ENCODE results near the gene SEC23A. TPM values are rescaled to one million over a fixed set of nuclear protein-coding genes. Genes with fewer than 3 reads are reported as not detected.

The SEC23A gene
- total and polyA plus RNA-seq, 2 of the 8 experiments (the other 6 are each of a cell fraction or from before 2014, with no cell fraction given): 30.9 to 58.2 TPM

DNA sequence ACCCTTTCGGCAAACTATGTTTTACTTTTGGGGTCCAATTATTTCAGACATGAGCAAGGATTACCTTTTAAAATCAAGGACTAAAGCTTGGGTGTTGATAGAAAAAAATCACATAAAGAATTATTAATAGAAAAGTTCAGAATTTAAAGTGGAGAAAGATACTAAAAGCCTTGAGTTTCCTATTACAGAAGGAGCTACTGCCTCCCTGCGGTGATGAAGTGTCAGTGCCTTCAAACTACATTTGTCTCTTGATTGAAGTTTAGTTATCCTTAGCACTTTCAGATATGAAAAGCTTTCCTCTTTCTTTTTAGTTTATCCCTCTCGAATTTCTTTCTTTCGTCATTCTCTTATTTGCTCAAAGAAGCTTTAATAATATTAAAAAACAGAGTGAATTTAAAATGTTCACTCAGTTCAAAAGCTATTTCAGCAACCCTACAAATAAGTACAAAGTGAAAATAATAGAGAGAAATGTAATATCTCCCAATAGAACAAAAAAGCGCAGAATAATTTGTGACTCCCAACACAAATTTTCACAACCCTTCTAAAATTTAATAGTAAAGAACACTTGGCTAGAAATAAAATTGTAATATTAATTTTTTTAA is 87.6 kb downstream of the SEC23A start:
- H3K4me2 ChIP-seq (ENCODE audit: insufficient read depth in 1 of 2, low read depth in 2 of 2, low read length in 2 of 2): no peak overlapping the region
- H2BK15ac ChIP-seq (ENCODE audit: low read length): no peak overlapping the region
- no peak overlapping the region for H2BK5ac ChIP-seq (ENCODE audit: low read depth, low read length)
- no peaks in the 10 kb centered on the region for H3K79me2 ChIP-seq (ENCODE audit: control insufficient read depth in 1 of 2, insufficient read depth in 2 of 2, low read length in 2 of 2)
- POLR2A ChIA-PET (ENCODE audit: partially characterized antibody): interaction anchor here (0.6 to 1.4 kb wide), 3 partner anchors 160 to 417 kb away, joined by 3 read pairs; partner anchors contain the start of gene PNN
- no peak overlapping the region for H3K27ac ChIP-seq (ENCODE audit: low read depth, low read length)
- WGBS, 2 experiments (ENCODE audit: extremely low coverage in 1 of 2, insufficient coverage in 1 of 2, insufficient read length in 1 of 2, insufficient replicate concordance in 2 of 2, low coverage in 1 of 2, low lambda C conversion rate in 2 of 2, missing lambda C conversion rate in 1 of 2): 35% methylated on average over 5 of the region's 5 CpGs; no CpG with 5 or more reads in 1 of the 2 experiments
- H3K18ac ChIP-seq (ENCODE audit: extremely low read depth, low read length): no peak overlapping the region
- H3K23ac ChIP-seq (ENCODE audit: insufficient read length): no peak overlapping the region
- no peaks in the 10 kb centered on the region for H3K9me3 ChIP-seq (ENCODE audit: insufficient read depth in 2 of 2, low read depth in 1 of 2, low read length in 1 of 2)
- H4K8ac ChIP-seq (ENCODE audit: extremely low read depth, insufficient read depth, low read length): no peak overlapping the region
- CTCF ChIA-PET (ENCODE audit: partially characterized antibody): interaction anchor here (0.6 to 3.9 kb wide), 43 partner anchors 9 to 807 kb away, joined by 3 to 49 read pairs (median 4); no protein-coding TSS in a partner anchor
- DNase-seq (ENCODE audit: low read depth in 1 of 2, low spot score in 2 of 2) (no peak), FAIRE-seq (peak; percentile 87)
- no peaks in the 10 kb centered on the region for H4K20me1 ChIP-seq (replicated peaks in 1 of 2; ENCODE audit: control insufficient read depth in 1 of 2, insufficient read depth in 2 of 2, low read length in 2 of 2)
- no peak overlapping the region for H3K56ac ChIP-seq (replicated peaks; ENCODE audit: insufficient read length, low read depth, low read length)
- no peak overlapping the region for H3K4ac ChIP-seq (replicated peaks; ENCODE audit: insufficient read length, low read depth, low read length)
- H2BK120ac ChIP-seq (replicated peaks; ENCODE audit: low read depth, low read length): no peak overlapping the region
- no peak overlapping the region for H3K9ac ChIP-seq (replicated peaks in 1 of 4; ENCODE audit: extremely low read depth in 1 of 4, low read depth in 3 of 4, low read length in 3 of 4)
- no peak overlapping the region for H3K4me3 ChIP-seq (ENCODE audit: extremely low read depth in 1 of 4, insufficient read depth in 2 of 4, low read depth in 3 of 4, low read length in 4 of 4)
- H4K5ac ChIP-seq (ENCODE audit: insufficient read length, low read depth, low read length): no peak overlapping the region
- no peaks in the 10 kb centered on the region for H3K4me1 ChIP-seq (replicated peaks in 1 of 4; ENCODE audit: control insufficient read depth in 3 of 4, insufficient read depth in 4 of 4, low read length in 3 of 4)
- no peak overlapping the region for H2AFZ ChIP-seq (ENCODE audit: low read length)
- no peaks in the 10 kb centered on the region for H3K79me1 ChIP-seq (ENCODE audit: low read depth, low read length)
- no peak overlapping the region for H2BK20ac ChIP-seq (ENCODE audit: low read length)
- 0 out of 2 replicates have a peak, but pooled peaks cover 1% of the 10 kb centered on the region for H3K23me2 ChIP-seq (ENCODE audit: low read depth, low read length)
- H2BK12ac ChIP-seq (ENCODE audit: low read depth, low read length): no peak overlapping the region
- no peaks in the 10 kb centered on the region for H3K27me3 ChIP-seq (replicated peaks in 1 of 4; ENCODE audit: control insufficient read depth in 3 of 4, extremely low read depth in 1 of 4, insufficient read depth in 3 of 4, low read length in 3 of 4)
- no peaks in the 10 kb centered on the region for H3K36me3 ChIP-seq (ENCODE audit: control insufficient read depth in 2 of 4, insufficient read depth in 4 of 4, low read length in 3 of 4)
- no peak overlapping the region for H4K91ac ChIP-seq (replicated peaks; ENCODE audit: insufficient read length, low read length)
- no peak overlapping the region for H3K14ac ChIP-seq (ENCODE audit: insufficient read length)
- H2AK5ac ChIP-seq (ENCODE audit: low read depth, low read length): no peak overlapping the region
- no peak for TF ChIP-seq TAF1 (IDR thresholded peaks at IDR 0.05; ENCODE audit: low read depth, low read length)
- TF ChIP-seq, protein P1, sequence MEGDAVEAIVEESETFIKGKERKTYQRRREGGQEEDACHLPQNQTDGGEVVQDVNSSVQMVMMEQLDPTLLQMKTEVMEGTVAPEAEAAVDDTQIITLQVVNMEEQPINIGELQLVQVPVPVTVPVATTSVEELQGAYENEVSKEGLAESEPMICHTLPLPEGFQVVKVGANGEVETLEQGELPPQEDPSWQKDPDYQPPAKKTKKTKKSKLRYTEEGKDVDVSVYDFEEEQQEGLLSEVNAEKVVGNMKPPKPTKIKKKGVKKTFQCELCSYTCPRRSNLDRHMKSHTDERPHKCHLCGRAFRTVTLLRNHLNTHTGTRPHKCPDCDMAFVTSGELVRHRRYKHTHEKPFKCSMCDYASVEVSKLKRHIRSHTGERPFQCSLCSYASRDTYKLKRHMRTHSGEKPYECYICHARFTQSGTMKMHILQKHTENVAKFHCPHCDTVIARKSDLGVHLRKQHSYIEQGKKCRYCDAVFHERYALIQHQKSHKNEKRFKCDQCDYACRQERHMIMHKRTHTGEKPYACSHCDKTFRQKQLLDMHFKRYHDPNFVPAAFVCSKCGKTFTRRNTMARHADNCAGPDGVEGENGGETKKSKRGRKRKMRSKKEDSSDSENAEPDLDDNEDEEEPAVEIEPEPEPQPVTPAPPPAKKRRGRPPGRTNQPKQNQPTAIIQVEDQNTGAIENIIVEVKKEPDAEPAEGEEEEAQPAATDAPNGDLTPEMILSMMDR (IDR thresholded peaks at IDR 0.05; ENCODE audit: control extremely low read depth in 1 of 3, insufficient read depth in 1 of 3, low read depth in 1 of 3, low read length in 3 of 3): peak in 2 of 3 experiments; percentile 52 to 72; a peak in 2 of 4 replicates
- no peak for TF ChIP-seq ASH2L (IDR thresholded peaks at IDR 0.05; ENCODE audit: low read length)
- no peak for TF ChIP-seq POLR2AphosphoS5 (IDR thresholded peaks at IDR 0.05; ENCODE audit: low read depth, low read length)
- no peak for TF ChIP-seq CREB1 (IDR thresholded peaks at IDR 0.05)
- TF ChIP-seq RAD21 (IDR thresholded peaks at IDR 0.05 in 1 of 2, conservative IDR thresholded peaks at IDR 0.05 in 1 of 2; ENCODE audit: low read depth in 2 of 2, low read length in 2 of 2): peak; percentile 80 to 85
- no peak for TF ChIP-seq RFX5 (IDR thresholded peaks at IDR 0.05; ENCODE audit: borderline replicate concordance, low read depth, low read length)
- no peak for TF ChIP-seq KDM4A (IDR thresholded peaks at IDR 0.05; ENCODE audit: low read depth, low read length, severe bottlenecking)
- TF ChIP-seq TCF12 (IDR thresholded peaks at IDR 0.05; ENCODE audit: low read depth, low read length): no peak
- TF ChIP-seq FOSL1 (IDR thresholded peaks at IDR 0.05; ENCODE audit: insufficient read depth, low read depth, low read length): no peak

Measured in H1 (cell line).